ENCODE data around the gene PARD3B. TPM values are rescaled to one million over a fixed set of nuclear protein-coding genes. Genes with fewer than 3 reads are reported as not detected.

PARD3B gene
- total RNA-seq, 1 experiment from 2014 or later = 6.4 TPM

DNA sequence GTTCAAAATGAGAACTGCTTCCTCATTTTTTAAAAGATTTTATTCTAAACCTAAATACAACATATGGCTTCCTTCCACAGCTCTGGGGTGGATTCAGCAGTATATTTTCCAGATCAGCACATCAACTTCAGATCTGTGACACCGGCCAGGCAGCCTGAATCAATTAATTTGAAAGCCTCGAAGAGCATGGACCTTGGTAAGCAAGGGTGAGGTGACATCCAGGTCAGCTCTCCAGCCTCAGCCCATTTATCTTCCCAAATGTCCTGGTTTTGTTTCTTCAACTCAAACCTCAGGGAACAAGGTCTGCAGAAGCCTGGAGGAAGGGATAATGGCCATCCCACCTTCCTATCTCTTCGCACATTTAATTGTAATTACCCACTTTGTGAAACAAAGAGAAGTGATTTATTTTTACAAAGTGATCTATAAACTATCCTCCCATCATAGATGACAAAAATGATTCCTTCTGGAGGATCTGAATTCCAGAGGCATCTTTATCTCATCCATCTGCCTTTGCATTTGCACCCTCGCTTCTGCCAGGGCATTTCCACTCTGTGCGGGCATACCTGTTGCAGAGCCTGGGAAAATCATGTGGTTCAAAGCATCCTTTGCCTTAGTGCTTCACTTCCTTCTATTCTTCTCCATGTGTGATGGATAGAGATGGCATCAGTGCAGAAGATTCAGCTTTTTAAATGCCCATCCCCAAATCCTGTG is 648.0 kb downstream of the PARD3B start:
- no peaks in the 10 kb centered on the region for H3K9me3 Mint-ChIP-seq
- H3K36me3 Mint-ChIP-seq (ENCODE audit: insufficient read depth in 1 of 3, low read depth in 3 of 3) = no peaks in the 10 kb centered on the region
- Histone ChIP-seq H4K91ac (ENCODE audit: insufficient read length, low read depth, low read length) (no peak overlapping the region), H3K23me2 (ENCODE audit: insufficient read length, low read depth, low read length, poor library complexity, severe bottlenecking) (no peaks in the 10 kb centered on the region), H2AFZ (ENCODE audit: low read length) (no peak overlapping the region), H3K9me3 (ENCODE audit: control insufficient read depth, low read depth, low read length) (no peaks in the 10 kb centered on the region), H2BK12ac (ENCODE audit: insufficient read length, low read depth, low read length) (no peak overlapping the region), H4K5ac (ENCODE audit: insufficient read length, low read depth, low read length) (no peak overlapping the region), H2BK5ac (ENCODE audit: insufficient read length, low read length) (no peak overlapping the region), H3K27me3 (ENCODE audit: insufficient read depth, low read length) (no peaks in the 10 kb centered on the region), H2BK20ac (ENCODE audit: low read depth, low read length, poor library complexity, severe bottlenecking) (no peak overlapping the region), H3K79me1 (ENCODE audit: insufficient read depth, low read depth, low read length, poor library complexity, severe bottlenecking) (no peaks in the 10 kb centered on the region), H2BK15ac (ENCODE audit: low read depth, low read length) (no peak overlapping the region), H4K8ac (replicated peaks; ENCODE audit: insufficient read length, low read depth, low read length) (no peak overlapping the region), H3K9ac (ENCODE audit: extremely low read depth, insufficient read length, low read length) (no peak overlapping the region), H3K14ac (ENCODE audit: insufficient read depth, low read length) (no peak overlapping the region), H2BK120ac (ENCODE audit: low read depth, low read length, poor library complexity, severe bottlenecking) (no peak overlapping the region), H3K18ac (ENCODE audit: insufficient read length, low read depth, low read length) (no peak overlapping the region), H3K4me2 (ENCODE audit: insufficient read depth, insufficient read length, low read length) (no peak overlapping the region), H3T11ph (ENCODE audit: low read length) (no peak overlapping the region), H3K27ac (ENCODE audit: insufficient read length, low read depth, low read length) (no peak overlapping the region), H3K4ac (ENCODE audit: low read depth, low read length) (no peak overlapping the region), H4K20me1 (ENCODE audit: control insufficient read depth, insufficient read depth, insufficient read length) (no peaks in the 10 kb centered on the region), H3K4me1 (ENCODE audit: insufficient read depth, low read length) (peaks cover 3% of the 10 kb centered on the region; the same call in 1 of the 2 replicates), H3K79me2 (ENCODE audit: insufficient read depth, low read length) (no peaks in the 10 kb centered on the region), H2AK5ac (ENCODE audit: insufficient read length, low read length) (no peak overlapping the region), H3K23ac (ENCODE audit: insufficient read length, low read depth, low read length) (no peak overlapping the region), H3K56ac (ENCODE audit: insufficient read length, low read depth, low read length) (no peak overlapping the region)
- WGBS (ENCODE audit: extremely low coverage, insufficient read length, low lambda C conversion rate) = no CpG with 5 or more reads among the region's 5 CpGs
- H3K4me1 Mint-ChIP-seq = peaks cover 22 to 34% of the 10 kb centered on the region in 2 experiments
- H3K4me3 Mint-ChIP-seq = no peak overlapping the region
- H3K27me3 Mint-ChIP-seq (ENCODE audit: low read depth) = no peaks in the 10 kb centered on the region
- TF ChIP-seq, protein P1, sequence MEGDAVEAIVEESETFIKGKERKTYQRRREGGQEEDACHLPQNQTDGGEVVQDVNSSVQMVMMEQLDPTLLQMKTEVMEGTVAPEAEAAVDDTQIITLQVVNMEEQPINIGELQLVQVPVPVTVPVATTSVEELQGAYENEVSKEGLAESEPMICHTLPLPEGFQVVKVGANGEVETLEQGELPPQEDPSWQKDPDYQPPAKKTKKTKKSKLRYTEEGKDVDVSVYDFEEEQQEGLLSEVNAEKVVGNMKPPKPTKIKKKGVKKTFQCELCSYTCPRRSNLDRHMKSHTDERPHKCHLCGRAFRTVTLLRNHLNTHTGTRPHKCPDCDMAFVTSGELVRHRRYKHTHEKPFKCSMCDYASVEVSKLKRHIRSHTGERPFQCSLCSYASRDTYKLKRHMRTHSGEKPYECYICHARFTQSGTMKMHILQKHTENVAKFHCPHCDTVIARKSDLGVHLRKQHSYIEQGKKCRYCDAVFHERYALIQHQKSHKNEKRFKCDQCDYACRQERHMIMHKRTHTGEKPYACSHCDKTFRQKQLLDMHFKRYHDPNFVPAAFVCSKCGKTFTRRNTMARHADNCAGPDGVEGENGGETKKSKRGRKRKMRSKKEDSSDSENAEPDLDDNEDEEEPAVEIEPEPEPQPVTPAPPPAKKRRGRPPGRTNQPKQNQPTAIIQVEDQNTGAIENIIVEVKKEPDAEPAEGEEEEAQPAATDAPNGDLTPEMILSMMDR (conservative IDR thresholded peaks at IDR 0.05) = no peak
- DNase-seq = no peak
- no peak overlapping the region for H3K27ac Mint-ChIP-seq

Measured in H9 (cell line).